H1 (cell line): ENCODE data around the gene MAGI2.

Experiments
- POLR2AphosphoS5 ChIP-seq: IDR thresholded peaks from 2 replicates; pipeline ENCODE4 v1.6.1; 2011; ENCODE audit warnings: low read depth, low read length
- RFX5 ChIP-seq: IDR thresholded peaks from 2 replicates; pipeline ENCODE4 v1.6.1; 2011; ENCODE audit warnings: low read depth, low read length, improper control_type of control experiment, borderline replicate concordance
- TF ChIP-seq, protein P1 (sequence below), 3 experiments: IDR thresholded peaks; 1 replicate in 2 of 3; 2 replicates in 1 of 3; pipeline versions ENCODE4 v1.5.1 to v1.6.1; 2011; ENCODE audit warnings: low read length in 3 of 3, mild to moderate bottlenecking in 3 of 3, inconsistent platforms in 2 of 3, low read depth in 1 of 3, moderate library complexity in 1 of 3; ENCODE audit not compliant: insufficient read depth in 1 of 3; ENCODE audit errors: control extremely low read depth in 1 of 3

- no peak for TF ChIP-seq POLR2AphosphoS5
- TF ChIP-seq, protein P1, sequence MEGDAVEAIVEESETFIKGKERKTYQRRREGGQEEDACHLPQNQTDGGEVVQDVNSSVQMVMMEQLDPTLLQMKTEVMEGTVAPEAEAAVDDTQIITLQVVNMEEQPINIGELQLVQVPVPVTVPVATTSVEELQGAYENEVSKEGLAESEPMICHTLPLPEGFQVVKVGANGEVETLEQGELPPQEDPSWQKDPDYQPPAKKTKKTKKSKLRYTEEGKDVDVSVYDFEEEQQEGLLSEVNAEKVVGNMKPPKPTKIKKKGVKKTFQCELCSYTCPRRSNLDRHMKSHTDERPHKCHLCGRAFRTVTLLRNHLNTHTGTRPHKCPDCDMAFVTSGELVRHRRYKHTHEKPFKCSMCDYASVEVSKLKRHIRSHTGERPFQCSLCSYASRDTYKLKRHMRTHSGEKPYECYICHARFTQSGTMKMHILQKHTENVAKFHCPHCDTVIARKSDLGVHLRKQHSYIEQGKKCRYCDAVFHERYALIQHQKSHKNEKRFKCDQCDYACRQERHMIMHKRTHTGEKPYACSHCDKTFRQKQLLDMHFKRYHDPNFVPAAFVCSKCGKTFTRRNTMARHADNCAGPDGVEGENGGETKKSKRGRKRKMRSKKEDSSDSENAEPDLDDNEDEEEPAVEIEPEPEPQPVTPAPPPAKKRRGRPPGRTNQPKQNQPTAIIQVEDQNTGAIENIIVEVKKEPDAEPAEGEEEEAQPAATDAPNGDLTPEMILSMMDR (IDR thresholded peaks at IDR 0.05; ENCODE audit: control extremely low read depth in 1 of 3, insufficient read depth in 1 of 3, low read depth in 1 of 3, low read length in 3 of 3) = no peak
- TF ChIP-seq RFX5 = no peak
Measured at GRCh38 chr7:78499283-78499682, 954.2 kb downstream of the MAGI2 start.
